ENCODE data around the gene ANKRD63.

GRCh38 chr15:40281801-40282146 is 1.1 kb downstream of the ANKRD63 start:
- no peak for TF ChIP-seq CSRNP3 (CRISPR knock-in tag; IDR thresholded peaks at IDR 0.05)
- TF ChIP-seq TCF4 (CRISPR knock-in tag; IDR thresholded peaks at IDR 0.05; ENCODE audit: borderline replicate concordance), result no peak
- no peak for TF ChIP-seq PATZ1 (CRISPR knock-in tag; IDR thresholded peaks at IDR 0.05; ENCODE audit: borderline replicate concordance)
- no peak for TF ChIP-seq ARNTL (CRISPR knock-in tag; IDR thresholded peaks at IDR 0.05; ENCODE audit: borderline replicate concordance, low read depth)
- TF ChIP-seq ZC3H10 (CRISPR knock-in tag; IDR thresholded peaks at IDR 0.05), result no peak
- TF ChIP-seq GLIS3 (CRISPR knock-in tag; IDR thresholded peaks at IDR 0.05), result no peak
- TF ChIP-seq ZFP3 (CRISPR knock-in tag; IDR thresholded peaks at IDR 0.05), result no peak
- no peak for TF ChIP-seq OSR1 (CRISPR knock-in tag; IDR thresholded peaks at IDR 0.05)
- TF ChIP-seq PPARA (CRISPR knock-in tag; IDR thresholded peaks at IDR 0.05; ENCODE audit: borderline replicate concordance), result no peak
- TF ChIP-seq ZFP30 (CRISPR knock-in tag; IDR thresholded peaks at IDR 0.05), result no peak
- no peak for TF ChIP-seq ISL1 (CRISPR knock-in tag; IDR thresholded peaks at IDR 0.05)
- TF ChIP-seq ZNF70 (CRISPR knock-in tag; IDR thresholded peaks at IDR 0.05), result no peak
- TF ChIP-seq ZNF565 (CRISPR knock-in tag; conservative IDR thresholded peaks at IDR 0.05; ENCODE audit: low read depth), result no peak

Data from SK-N-SH treated with all-trans-retinoic acid at 6 μM for 48 hours (cell line).